ENCODE data around the gene PTGDR2.

- TF ChIP-seq CTCF (conservative IDR thresholded peaks at IDR 0.05; ENCODE audit: low read depth, low read length) (no peak), EZH2 (IDR thresholded peaks at IDR 0.05; ENCODE audit: low read length, unreplicated experiment) (no peak), EZH2phosphoT487 (IDR thresholded peaks at IDR 0.05; ENCODE audit: borderline replicate concordance, low read length) (no peak)
Observed at GRCh38 chr11:60858236-60858635, 2.5 kb upstream of the PTGDR2 start.
